Neural progenitor cell (in vitro differentiated cells): ENCODE data around the gene CLSTN2.

Experiments used
- EZH2 ChIP-seq: fragments of 200-600 bp; sonication (generic); IDR thresholded peaks from 2 replicates; pipeline ENCODE4 v1.6.1; 2017; ENCODE audit warnings: antibody characterized with exemption, mild to moderate bottlenecking, moderate library complexity
- TF ChIP-seq, protein P1 (sequence below): fragments of 200-600 bp; sonication (generic); IDR thresholded peaks from 2 replicates; pipeline ENCODE4 v1.5.1; 2017; ENCODE audit warnings: antibody characterized with exemption, mild to moderate bottlenecking

DNA sequence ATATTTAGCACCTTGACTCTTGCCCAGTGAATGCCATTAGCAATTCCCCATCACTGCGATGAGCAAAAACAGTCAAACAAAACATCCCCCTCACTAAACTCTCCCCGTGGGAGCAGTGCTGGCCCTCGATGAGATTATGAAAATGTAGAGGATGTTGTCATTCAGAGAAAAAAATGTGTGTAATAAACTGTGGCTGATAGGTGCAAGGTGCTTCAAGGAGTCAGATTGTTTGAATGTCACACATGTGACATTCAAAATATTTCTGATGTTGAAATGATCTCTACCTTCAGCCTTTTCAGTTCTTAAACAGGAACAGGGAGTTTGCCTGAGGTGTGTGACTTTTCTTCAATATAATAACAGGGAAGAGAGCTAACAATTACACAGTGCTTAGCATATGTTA lies 461.1 kb downstream of the CLSTN2 start:
- no peak for TF ChIP-seq EZH2
- TF ChIP-seq, protein P1, sequence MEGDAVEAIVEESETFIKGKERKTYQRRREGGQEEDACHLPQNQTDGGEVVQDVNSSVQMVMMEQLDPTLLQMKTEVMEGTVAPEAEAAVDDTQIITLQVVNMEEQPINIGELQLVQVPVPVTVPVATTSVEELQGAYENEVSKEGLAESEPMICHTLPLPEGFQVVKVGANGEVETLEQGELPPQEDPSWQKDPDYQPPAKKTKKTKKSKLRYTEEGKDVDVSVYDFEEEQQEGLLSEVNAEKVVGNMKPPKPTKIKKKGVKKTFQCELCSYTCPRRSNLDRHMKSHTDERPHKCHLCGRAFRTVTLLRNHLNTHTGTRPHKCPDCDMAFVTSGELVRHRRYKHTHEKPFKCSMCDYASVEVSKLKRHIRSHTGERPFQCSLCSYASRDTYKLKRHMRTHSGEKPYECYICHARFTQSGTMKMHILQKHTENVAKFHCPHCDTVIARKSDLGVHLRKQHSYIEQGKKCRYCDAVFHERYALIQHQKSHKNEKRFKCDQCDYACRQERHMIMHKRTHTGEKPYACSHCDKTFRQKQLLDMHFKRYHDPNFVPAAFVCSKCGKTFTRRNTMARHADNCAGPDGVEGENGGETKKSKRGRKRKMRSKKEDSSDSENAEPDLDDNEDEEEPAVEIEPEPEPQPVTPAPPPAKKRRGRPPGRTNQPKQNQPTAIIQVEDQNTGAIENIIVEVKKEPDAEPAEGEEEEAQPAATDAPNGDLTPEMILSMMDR = no peak
